ENCODE results near the gene CMYA5.
A peak's percentile ranks its signal among the peaks of the same experiment; 100 is the strongest.
"Not testable (repeated sequence)": the region's sequence is repeated elsewhere in the genome, so short reads cannot be mapped to it uniquely, and the experiment has no call there.

Gene CMYA5

DNA sequence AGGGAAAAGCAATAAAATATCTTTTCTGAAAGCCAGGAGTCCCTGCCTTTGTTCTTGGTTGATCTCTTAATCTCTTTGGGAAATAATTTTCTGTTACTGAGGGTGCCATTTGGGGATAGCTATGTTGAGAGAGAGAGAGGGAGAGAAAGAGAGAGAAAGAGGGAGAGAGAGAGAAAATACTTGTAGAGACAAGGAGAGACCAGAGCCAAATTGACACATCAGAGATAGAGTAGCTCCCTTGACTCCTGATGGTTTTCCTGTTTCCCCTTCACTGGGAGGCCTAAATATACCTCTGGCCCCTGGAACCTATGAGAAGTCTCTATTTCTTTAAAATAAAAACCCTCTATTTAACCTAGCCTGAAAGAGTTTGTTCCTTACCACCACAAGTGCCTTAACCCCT, 14.9 kb downstream of the CMYA5 start:
- no peak for DNase-seq

GRCh38 chr5:79705632-79706031, 16.0 kb downstream of the CMYA5 start:
- no peak for DNase-seq

DNA sequence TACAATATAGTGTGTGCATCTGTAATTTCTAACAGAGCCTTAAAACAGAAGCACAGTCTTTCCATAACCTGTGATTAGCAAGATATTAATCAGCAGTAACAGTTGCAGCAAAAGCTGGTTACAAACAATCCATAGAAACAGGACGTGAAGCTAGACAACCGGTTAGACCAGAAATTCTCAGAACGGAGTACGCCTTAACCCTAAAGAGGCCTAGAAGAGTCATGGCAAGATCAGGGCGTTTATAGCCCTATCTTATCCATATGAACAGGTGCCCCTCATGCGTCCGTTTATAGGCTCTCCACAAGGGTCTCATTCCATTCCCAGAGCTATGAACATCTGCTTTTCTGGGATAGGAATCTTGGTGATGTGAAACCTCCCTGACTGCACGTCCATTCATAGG, 16.7 kb downstream of the CMYA5 start:
- not testable (repeated sequence) for DNase-seq

DNA sequence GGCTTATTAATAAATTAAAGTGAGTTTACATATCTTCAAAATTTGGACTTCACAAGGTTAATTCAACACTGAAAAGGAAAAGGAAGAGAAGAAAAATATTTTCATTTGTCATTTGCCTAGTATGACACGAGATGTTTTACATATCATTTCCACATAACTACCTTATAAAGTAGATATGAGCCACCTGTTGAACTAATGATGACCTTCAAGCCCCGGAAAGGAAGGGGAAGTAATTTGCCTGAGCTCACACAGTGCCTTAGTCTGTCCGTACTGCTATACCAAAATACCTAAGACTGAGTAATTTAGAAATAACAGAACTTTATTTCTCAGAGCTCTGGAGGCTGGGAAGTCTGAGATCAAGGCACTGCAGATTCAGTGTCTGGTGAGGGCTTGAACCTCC, 17.9 kb downstream of the CMYA5 start:
- no peak for DNase-seq

- DNase-seq = no peak
These were observed 23.1 kb downstream of the CMYA5 start for GRCh38 chr5:79712741-79713140.

DNA sequence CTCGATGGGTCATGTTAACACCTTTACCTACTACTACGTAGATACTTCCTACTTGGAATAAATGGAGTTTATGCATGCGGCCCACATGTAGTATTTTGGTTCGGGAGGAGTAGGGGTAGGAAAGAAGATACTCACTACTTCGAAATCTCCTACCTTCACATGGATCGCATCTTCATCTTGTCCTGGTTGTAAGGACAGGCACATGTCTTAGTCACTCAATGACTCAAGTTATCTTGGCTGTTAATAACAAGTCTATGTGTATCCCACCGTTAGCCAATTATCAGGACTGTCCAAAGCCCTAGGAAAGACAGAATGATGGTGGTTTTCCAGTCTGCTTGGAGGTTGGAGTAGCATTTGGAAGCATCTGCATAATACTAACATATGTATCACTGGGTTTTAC, 24.1 kb downstream of the CMYA5 start:
- DNase-seq = no peak

GRCh38 chr5:79716839-79717238, 27.2 kb downstream of the CMYA5 start:
- DNase-seq = no peak

DNA sequence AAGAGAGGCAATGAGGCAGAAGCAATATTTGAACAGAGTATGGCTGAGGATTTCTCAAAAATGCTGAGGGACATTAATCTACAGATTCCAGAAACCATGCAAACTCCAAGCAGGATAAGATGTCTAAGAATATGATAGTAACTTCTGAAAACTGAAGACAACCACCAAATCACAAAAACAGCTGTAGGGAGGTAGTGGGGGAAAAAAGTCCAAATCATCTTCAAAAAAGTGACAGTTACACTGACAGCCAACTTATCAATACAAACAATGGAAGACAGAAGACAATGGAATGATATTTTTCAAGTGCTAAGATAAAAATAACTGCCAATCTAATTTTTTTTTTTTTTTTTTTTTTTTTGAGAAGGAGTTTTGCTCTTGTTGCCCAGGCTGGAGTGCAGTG, 30.5 kb downstream of the CMYA5 start:
- DNase-seq = no peak

DNA sequence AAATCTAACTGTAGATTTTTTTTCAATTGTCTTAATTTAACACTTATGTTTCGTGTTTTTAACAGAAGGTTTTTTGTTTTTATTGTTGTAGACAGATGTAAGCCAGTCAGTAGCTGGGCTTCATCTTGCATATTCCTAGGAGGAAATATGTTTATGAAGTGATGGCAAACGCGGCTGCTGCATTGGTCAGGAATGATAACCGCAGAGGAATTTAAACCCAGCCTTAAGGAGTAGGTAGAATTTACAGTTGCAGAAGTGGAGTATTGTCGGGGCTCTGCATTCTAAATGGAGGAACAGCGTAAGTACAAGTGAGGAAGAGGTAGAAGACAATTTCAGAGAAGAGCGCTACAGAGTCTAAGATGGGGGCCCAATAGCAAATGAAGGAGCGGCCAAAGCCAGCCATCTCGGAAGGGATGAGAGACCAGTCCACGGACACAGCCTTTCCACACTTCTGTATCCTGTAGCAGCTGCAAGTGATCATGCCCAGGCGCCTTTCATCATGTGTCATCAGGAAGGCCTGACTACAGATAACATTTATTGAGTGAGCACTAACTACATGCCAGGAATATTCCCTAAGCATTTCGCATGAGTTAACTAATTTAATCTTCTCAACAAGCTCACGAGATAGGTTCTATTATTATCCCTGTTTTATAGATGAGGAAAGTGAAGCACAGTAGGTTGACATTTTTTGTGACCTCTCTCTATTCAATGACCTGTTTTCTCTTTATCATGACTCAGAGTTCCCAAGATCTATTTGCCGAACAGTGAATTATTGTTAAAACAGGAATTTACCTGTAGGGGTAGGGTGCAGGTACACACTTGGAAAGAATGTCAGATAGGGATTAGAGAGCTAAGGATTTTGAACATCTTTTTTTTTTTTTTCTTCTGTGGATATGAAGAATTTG, 38.1 kb downstream of the CMYA5 start:
- no peak for DNase-seq

GRCh38 chr5:79728396-79728795, 38.8 kb downstream of the CMYA5 start:
- no peak for DNase-seq

GRCh38 chr5:79729679-79730078, 40.0 kb downstream of the CMYA5 start:
- DNase-seq = no peak

- no peak for DNase-seq
These were observed 40.9 kb downstream of the CMYA5 start for GRCh38 chr5:79730564-79730963.

DNA sequence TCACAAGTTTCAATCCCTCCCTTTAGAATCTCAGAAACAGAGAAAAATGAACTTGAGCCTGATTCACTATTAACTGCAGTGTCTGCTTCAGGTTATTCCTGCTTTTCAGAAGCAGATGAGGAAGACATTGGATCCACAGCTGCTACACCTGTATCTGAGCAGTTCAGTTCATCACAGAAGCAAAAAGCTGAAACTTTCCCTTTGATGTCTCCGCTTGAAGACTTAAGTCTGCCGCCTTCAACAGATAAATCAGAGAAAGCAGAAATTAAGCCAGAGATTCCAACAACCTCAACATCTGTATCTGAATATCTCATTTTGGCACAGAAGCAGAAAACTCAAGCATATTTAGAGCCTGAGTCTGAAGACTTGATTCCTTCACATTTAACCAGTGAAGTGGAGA, 42.1 kb downstream of the CMYA5 start:
- DNase-seq = no peak

DNA sequence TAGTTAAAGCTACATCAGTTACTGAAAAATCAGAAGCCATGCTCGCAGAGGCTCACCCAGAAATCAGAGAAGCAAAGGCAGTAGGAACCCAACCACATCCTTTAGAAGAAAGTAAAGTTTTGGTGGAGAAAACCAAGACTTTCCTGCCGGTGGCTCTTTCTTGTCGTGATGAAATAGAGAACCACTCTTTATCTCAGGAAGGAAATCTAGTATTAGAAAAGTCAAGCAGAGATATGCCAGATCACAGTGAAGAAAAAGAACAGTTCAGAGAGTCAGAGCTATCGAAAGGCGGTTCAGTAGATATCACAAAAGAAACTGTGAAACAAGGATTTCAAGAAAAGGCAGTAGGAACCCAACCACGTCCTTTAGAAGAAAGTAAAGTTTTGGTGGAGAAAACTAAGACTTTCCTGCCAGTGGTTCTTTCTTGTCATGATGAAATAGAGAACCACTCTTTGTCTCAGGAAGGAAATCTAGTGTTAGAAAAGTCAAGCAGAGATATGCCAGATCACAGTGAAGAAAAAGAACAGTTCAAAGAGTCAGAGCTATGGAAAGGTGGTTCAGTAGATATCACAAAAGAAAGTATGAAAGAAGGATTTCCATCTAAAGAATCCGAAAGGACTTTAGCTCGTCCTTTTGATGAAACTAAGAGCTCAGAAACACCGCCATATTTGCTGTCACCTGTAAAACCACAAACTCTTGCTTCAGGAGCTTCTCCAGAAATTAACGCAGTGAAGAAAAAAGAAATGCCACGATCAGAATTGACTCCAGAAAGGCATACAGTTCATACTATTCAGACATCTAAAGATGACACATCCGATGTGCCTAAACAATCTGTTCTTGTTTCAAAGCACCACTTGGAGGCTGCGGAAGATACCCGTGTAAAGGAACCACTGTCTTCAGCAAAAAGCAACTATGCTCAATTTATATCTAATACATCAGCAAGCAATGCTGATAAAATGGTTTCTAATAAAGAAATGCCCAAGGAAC, 47.2 kb downstream of the CMYA5 start:
- peak; percentile 9 for DNase-seq

GRCh38 chr5:79738349-79738748, 48.7 kb downstream of the CMYA5 start:
- no peak for DNase-seq

GRCh38 chr5:79742549-79743136, 53.0 kb downstream of the CMYA5 start:
- no peak for DNase-seq

- DNase-seq = no peak
These were observed 54.4 kb downstream of the CMYA5 start for GRCh38 chr5:79743846-79744605.

GRCh38 chr5:79745255-79745654, 55.6 kb downstream of the CMYA5 start:
- DNase-seq = no peak

- DNase-seq = no peak
These were observed 57.3 kb downstream of the CMYA5 start for GRCh38 chr5:79746642-79747569.

DNA sequence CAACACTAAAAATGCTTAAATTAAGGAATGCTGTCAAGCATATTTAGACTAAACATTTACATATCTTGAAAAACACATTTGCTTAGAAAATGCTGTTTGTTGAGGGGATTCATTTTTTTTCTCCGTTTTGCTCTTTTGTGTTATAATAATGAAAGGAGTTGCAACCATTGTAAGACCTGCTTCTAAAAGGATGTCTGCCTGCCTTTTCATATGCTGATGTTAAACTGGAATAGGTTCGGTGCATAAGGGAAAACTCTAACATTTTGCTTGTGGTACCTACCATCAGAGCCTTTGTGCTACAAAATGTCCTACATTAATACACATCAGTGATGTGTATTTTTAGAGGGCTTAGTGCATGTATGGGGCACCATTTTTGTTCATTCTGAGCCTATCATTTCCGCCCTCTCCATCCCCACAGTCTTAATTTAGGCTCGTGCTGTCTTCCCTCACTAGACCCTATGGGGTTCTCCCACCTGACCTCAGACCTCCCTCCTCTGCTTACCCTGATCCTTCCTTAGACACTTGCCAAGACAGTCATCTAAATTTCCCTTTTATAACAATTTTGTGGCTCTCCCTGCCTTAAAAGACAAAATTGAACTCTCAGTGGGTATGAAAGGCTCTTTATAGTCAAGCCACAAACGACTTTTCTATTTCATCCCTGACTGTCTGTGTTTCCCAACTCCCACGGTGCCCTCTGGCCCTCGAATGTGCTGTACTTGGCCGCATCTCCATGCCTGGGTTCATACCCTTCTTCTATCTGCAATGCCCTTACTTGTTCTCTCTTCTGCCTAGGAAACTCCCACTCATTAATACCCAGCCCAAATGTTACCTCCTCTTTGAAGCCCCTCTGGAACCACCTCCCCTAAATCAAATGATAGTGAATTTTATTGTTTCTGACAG, 61.2 kb downstream of the CMYA5 start:
- DNase-seq = no peak

Data from activated CD4-positive, alpha-beta T cell treated with anti-CD3 and anti-CD28 coated beads for 48 hours (primary cell).